GM12878 (cell line): Measurements from ENCODE around the gene SHB. TPM values are rescaled to one million over a fixed set of nuclear protein-coding genes. Genes with fewer than 3 reads are reported as not detected.

Source experiments
- CHD4 ChIP-seq: fragments of 200-600 bp; sonication (generic); IDR thresholded peaks from 2 replicates; pipeline ENCODE4 v1.6.1; 2016; ENCODE audit warnings: mild to moderate bottlenecking
- DPF2 ChIP-seq: fragments of 450-650 bp; IDR thresholded peaks from 2 replicates; pipeline ENCODE4 v1.6.1; 2017; ENCODE audit warnings: mild to moderate bottlenecking
- MLLT1 ChIP-seq: fragments of 450-650 bp; IDR thresholded peaks from 2 replicates; pipeline ENCODE4 v1.6.1; 2016; ENCODE audit warnings: mild to moderate bottlenecking
- NFXL1 ChIP-seq: fragments of 450-650 bp; IDR thresholded peaks from 2 replicates; pipeline ENCODE4 v1.6.1; 2017; ENCODE audit warnings: antibody characterized with exemption, mild to moderate bottlenecking, borderline replicate concordance
- POU2F2 ChIP-seq: IDR thresholded peaks from 3 replicates; pipeline ENCODE4 v1.6.1; 2011; ENCODE audit warnings: low read depth, mild to moderate bottlenecking, low read length, borderline replicate concordance
- SMAD5 ChIP-seq: IDR thresholded peaks from 2 replicates; pipeline ENCODE4 v1.6.1; 2016; ENCODE audit warnings: antibody characterized with exemption, low read depth
- ZBED1 ChIP-seq: IDR thresholded peaks from 2 replicates; pipeline ENCODE4 v1.6.1; 2016; ENCODE audit warnings: borderline replicate concordance
- ZNF274 ChIP-seq: IDR thresholded peaks from one replicate; pipeline ENCODE4 v1.8.0; 2011; ENCODE audit not compliant: insufficient read length, insufficient read depth
- ZNF687 ChIP-seq: fragments of 450-650 bp; IDR thresholded peaks from 2 replicates; pipeline ENCODE4 v1.6.1; 2017; ENCODE audit warnings: mild to moderate bottlenecking, moderate library complexity
- polyA plus RNA-seq, 11 experiments: library from polyadenylated mRNA; depleted of rRNA in 4 of 11; unstranded in 6 of 11; stranded (reverse) in 5 of 11; fragments of >200 nt; fragmentation: Nextera tagmentation in 4 of 11; fragmentation: Illumina TruSeq in 1 of 11; extraction: Ambion mirVana in 4 of 11; extraction: Trizol in 1 of 11; gene quantifications; 1 replicate in 1 of 11; 2 replicates in 10 of 11; pipeline versions ENCODE4 v1.2.1 to v1.2.3, GENCODE V29; 2011 to 2016; ENCODE audit warnings: inconsistent platforms in 2 of 11, missing spikeins in 2 of 11, low read depth in 1 of 11
- total RNA-seq, 4 experiments: library from RNA; depleted of rRNA in 3 of 4; stranded (reverse); fragments of >200 nt in 3 of 4; fragmentation: Illumina TruSeq in 1 of 4; extraction: Trizol in 1 of 4; gene quantifications; 2 replicates each; pipeline versions ENCODE4 v1.2.1 to v1.2.3, GENCODE V29; 2013 to 2021

Gene SHB
- total and polyA plus RNA-seq, 10 of the 15 experiments (the other 5 are each of a cell fraction or from before 2014, with no cell fraction given): 0.29 to 6.2 (median 1.3) TPM

GRCh38 chr9:38036359-38037084 is 32.5 kb downstream of the SHB start (continued):
- TF ChIP-seq ZNF687 (no peak), SMAD5 (no peak), ZBED1 (no peak), ZNF274 (no peak), MLLT1 (no peak), CHD4 (no peak), NFXL1 (no peak), POU2F2 (no peak), DPF2 (no peak)
